Measurements from ENCODE around the gene NSMCE1.

DNA sequence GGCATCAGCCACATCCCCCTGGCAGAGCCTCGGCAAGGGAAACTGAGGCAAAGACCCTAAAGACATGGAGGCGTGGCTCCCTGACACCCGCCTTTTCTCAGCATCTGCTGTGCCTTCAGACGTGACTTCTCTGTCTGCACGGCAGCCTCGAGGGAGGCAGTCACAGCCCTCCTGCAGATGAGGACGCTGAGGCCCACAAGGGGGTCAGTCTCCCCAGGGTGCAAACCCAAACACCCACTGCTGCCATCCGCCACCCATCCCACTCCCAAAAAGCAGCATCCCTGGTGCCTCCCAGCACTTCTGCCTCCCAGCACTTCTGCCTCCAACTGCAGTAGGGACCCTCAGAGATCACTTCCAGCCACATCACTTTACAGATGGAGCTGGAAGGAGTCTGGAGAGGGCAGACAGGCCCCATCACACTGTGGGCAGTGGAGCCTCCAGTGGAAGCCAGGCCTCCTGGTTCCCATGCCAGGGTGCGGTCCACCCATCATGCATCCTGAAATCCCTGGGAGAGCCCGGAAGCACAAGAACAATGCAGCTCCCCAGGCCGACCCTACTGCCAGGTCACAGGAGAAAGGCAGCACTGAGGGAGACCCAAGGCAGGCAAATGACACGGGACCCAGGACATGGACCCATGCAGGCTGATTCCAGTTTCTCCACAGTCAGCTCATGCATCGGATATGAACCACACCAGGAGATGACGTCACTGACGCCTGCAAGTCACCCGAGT lies 41.4 kb downstream of the NSMCE1 start:
- TF ChIP-seq, protein P1, sequence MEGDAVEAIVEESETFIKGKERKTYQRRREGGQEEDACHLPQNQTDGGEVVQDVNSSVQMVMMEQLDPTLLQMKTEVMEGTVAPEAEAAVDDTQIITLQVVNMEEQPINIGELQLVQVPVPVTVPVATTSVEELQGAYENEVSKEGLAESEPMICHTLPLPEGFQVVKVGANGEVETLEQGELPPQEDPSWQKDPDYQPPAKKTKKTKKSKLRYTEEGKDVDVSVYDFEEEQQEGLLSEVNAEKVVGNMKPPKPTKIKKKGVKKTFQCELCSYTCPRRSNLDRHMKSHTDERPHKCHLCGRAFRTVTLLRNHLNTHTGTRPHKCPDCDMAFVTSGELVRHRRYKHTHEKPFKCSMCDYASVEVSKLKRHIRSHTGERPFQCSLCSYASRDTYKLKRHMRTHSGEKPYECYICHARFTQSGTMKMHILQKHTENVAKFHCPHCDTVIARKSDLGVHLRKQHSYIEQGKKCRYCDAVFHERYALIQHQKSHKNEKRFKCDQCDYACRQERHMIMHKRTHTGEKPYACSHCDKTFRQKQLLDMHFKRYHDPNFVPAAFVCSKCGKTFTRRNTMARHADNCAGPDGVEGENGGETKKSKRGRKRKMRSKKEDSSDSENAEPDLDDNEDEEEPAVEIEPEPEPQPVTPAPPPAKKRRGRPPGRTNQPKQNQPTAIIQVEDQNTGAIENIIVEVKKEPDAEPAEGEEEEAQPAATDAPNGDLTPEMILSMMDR (IDR thresholded peaks at IDR 0.05) = no peak
- no peak for TF ChIP-seq POLR2A (IDR thresholded peaks at IDR 0.05)
